Stimulated activated CD8-positive, alpha-beta memory T cell treated with anti-CD3 and anti-CD28 coated beads, Interleukin-4, amount 100 ng/mL, for 48 hours (primary cell): ENCODE results near the gene DSCAM.
"Not testable (repeated sequence)": the region's sequence is repeated elsewhere in the genome, so short reads cannot be mapped to it uniquely, and the experiment has no call there.

ENCODE experiments used
- DNase-seq: peaks from one replicate; pipeline ENCODE4 v3.0.0-alpha.2; 2020

The DSCAM gene

DNA sequence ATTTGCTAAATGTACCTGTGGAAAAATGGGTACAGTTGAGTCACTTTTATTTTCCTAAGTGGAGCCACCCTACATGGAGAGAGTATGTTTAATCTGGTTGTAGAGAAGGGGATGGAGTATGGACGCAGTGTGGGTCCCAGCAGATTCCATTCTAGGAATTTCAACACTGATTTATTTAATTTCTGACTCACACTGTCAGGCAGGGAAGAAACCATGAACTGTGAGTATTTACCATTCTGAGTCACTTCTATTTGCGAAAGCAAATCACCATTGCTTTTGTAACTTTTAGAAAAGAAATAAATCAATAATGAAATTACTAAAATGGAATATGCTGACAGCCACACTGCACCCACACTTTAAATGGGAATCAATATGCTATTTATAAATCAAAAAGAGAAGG, 339.0 kb downstream of the DSCAM start:
- DNase-seq, result no peak

DNA sequence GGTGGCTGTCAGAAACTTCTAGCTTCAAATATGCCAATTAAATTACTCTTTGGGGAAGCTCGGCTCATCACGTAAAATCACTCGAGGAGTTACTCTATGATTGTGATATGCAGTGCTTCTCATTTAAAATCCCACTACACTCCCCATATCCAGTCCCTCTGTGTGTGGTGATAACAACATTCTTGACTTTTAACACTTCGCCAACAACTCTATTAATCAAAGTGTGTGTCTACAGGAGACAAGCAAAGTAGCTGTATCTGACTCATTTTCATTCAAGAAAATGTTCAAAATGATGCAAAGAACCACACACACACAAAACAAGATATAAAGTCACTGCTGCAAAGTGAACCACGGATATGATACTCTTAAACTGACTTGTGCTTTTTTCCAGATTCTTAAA, 341.3 kb downstream of the DSCAM start:
- DNase-seq, result no peak

DNA sequence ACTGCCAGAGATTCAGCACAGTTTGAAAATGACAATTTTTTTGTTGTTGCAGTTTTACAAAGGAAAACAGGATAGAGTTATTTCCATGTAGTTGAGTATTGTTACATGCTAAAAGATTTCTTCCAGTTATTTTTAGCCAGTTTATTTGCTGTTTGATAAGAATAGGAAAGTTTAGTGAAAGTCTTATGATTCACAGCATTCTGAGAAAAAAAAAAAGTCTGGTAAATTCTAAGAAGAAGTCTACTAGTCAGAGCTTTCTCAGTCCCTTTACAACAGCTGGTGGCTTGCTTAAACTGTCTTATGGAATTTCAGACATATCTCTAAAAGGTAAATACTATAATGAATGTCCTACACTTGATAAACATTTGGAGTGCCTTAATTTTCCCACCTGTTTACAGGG, 341.7 kb downstream of the DSCAM start:
- DNase-seq, result no peak

DNA sequence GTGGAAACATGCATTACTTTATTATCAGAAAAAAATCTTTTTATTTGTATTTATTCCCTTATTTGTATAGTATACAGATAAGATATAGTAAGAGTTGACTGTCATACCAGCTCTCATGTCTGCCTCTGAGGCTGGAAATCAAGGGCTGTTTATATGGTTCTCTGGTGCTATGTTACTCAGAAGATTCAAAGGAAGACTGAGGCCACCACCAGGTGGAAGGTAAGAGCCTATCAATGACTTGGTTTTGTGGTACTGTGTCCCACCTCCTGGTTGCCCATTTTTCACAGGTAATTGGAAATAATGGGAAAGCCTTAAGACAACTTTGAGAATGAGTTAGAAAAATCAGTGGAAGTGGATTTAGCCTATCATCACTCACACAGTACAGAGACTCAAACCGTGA, 342.1 kb downstream of the DSCAM start:
- DNase-seq, result no peak

DNA sequence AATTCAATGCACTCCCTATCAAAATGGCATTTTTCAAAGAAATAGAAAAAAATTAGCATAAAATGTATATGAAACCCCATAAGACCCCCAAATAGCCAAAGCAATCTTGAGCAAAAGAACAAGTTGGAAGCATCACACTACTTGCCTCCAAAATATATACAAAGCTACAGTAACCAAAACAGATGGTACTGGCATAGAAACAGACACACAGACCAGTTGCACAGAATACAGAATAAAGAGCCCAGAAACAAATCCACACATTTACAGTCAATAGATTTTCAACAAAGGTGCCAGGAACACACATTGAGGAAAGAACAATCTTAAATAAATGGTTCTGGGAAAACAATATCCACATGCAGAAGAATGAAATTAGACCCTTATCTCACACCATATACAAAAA, 350.8 kb downstream of the DSCAM start:
- DNase-seq, result no peak

DNA sequence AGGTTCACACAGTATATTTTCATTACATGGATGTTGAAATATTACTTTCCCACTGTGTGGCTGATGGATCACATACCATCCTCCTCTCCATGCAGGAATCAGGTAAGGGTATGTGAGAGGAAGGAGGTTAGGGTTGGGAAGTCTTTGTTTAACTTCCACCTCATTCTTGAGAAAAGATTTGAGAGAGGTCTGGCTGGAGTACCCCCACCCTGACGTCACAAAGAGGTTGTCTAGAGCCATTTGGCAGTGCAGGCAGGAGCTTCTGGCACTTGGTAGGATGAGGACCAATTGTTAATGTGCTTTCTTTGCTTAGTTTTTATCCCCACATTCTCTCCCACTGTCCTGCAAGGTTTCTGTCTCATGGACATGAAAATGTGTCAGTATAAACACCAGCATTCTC, 356.6 kb downstream of the DSCAM start:
- no peak for DNase-seq

DNA sequence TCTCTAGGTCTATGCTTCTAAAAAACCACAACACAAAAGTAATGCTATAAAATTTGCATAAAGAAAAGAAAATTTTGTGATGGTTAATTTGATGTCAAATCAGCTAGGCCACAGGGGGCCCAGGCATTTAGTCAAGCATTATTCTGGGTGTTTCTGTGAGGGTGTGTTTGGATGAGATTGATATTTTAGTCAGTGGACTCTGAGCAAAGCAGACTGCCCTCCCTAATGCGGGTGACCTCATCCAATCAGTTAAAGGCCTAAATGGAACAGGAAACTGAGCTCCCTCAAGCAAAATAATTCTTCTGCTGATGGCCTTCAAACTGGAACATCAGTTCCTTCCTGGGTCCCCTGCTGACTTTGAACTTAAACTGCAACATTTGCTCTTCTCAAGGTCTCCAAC, 358.0 kb downstream of the DSCAM start:
- no peak for DNase-seq

DNA sequence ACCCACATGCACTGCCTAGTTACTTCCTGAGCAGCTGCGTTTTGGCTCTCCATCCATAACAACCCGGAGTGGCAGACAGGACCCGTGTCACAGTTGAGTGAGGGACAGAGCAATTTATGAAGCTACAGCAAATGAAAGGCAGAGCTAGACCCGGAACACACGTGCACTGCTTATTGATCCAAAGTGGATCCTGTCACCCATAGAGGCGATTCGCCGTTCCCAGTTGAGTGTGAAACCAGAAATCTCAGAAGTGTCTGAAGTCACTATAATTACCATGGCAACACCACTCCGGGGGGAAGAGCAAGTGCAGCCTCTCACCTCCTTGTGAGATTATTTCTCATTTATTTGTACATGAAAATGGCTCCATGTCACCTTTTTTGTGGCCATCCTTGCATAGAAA, 365.2 kb downstream of the DSCAM start:
- no peak for DNase-seq

DNA sequence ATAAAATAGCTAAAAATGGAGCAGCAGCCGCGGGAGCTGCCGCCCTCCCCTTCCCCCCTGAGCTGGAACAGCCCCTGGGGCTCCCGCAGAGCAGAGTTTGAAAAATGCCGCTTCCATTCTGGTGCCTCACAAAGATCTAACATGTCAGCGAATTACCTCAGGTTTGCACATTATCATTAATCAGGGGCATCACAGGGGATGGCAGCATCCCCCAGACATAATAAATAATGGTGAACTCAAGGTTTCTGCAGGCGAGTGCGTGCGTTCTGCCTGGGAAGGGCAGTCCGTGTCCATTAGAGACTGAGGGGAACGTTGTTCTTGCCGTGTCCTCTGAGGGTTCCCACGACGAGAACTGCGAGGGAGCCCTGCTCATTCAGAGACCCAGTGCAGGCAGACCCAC, 372.4 kb downstream of the DSCAM start:
- no peak for DNase-seq

DNA sequence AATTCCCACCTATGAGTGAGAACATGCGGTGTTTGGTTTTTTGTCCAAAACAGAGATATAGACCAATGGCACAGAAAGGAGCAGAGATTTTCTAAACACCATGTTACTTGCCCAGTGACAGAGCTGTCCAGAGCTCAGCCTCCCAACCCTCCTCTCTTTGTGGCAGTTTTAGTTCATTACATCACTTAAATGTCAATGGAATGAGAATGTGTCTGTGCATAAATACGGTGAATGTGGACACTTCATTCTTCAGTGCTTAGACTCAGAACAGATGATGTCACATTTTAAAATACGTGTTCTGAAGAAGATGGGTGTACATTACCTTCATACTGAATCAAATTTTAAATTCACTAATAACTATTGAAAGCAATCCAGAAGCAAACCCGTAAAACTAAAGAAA, 374.9 kb downstream of the DSCAM start:
- DNase-seq, result no peak

DNA sequence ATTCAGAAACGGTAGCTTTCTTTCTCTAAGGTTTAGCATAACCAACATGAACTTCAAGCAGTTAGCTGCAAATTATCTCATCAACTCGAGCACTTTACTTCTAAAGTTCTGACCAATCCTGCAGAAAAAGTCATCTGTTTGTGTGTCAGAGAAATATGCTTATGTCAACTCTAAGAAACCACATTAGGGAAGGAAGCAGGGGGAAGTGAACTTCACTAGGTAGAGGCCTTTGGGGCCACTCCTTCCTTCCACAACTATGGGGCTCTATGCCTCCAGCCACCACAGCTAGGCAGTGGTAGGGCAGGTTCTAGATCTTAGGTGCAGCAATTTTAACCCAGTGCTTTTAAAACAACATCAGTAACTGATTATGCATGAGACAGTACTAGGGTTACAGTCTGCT, 375.9 kb downstream of the DSCAM start:
- DNase-seq, result no peak

DNA sequence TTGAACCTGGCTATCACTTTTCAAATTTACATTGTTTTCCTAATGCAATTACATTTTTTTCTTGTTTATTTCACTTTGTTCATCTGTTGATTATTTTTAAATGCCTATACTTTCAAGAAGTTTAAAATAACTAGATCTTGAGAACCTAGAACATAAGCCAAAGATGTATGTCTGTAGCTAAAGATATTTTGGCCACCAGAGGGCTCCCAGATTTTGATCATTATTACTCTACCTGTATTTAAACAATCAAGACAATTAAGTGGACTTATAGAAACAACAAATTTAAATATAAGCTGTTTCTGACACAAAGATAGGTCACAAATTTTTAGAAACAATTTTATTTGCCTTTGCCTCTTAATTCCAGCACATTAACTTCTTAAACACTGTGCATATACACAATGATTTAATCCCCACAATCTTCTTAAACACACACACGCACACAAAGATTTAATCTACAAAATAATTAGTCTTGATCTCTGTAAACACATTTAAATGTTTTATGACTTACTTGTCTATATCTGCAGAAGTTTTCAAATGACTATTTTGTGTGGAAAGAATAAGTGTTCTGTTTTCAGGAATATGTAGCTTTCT, 380.0 kb downstream of the DSCAM start:
- DNase-seq, result no peak

DNA sequence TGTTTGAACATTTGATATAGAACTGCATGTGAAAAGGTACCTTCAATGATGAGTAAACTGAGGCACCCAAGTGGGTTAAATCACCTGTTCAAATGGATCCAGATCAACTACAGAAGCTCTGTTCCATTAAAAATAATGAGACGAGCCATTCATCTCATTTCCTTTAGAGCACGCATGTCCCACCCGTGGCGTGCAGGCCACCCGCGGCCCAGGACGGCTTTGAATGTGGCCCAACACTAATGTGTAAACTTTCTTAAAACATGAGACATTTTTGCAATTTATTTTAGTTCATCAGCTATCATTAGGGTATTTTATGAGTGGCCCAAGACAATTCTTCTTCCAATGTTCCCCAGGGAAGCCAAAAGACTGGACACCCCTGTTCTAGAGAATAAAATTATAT, 381.6 kb downstream of the DSCAM start:
- DNase-seq, result no peak

DNA sequence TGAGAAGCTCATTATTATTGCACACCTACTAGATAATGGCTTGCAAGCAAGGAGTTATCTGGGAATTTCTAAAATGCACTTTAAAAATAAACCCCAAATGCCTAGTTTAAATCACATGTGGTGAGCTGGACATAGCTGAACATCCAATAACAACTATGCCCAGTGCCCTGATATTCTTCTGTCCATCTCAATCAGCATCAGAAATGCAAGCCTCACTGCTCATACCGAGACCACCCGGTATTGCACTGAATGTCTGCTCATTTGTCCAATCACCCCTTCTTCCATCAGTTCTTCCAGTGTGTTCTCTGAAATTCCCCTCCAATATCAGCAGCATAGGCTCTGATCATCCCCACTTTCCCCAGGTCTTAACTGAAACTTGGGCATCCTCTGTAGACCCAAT, 383.8 kb downstream of the DSCAM start:
- DNase-seq, result no peak

DNA sequence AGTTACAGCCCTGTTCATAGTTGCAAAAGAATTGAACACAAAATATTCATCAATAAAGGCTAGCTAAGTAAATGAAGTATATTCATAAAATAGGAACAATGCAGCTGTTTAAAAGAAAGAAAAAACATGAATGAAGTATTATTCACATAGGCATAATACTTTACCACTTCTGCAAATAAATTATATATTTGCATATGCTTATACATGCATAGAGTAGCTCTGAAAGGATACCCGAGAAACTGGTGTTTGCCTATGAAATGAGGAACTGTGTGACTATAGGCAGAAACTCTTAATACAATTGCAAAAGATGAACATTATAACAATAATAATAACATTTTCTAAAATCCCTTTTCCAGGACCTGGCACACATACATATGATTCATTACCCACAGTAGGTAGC, 385.9 kb downstream of the DSCAM start:
- DNase-seq, result no peak

DNA sequence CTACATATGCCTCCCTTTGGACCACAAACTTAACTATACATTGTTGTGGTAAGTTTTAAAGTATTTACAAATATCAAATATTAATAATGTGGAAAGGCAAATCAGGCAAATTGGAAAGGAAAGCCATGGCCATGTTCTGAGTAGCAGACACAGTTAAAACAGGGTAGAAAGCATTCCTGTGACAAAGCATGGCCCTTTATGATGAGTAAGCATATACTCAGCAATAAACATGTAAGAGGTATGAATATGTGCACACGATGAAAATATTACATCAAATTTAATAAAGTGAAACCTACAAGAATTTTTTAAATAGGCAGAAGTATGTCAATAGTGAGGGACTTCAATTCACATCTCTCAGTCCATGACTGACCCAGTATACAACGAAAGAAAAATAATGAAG, 389.2 kb downstream of the DSCAM start:
- no peak for DNase-seq

DNA sequence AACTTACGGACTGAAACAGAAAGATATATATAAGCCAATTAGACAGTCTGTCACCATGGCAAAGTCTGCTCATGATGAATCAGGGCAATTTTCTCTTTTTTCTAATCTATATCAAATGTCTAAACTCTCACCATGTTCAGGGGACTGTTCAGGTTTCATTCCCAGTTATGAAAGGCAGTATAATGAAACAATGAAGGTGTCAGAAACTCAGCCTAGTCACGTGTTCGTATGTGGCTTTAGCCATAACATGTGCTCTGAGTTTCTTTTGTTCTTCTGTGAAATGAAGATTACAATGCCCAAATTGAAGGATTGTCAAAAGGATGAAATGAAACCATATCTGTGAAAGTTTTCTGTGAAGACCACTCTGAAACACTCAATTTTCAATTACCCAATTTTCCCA, 392.9 kb downstream of the DSCAM start:
- no peak for DNase-seq

DNA sequence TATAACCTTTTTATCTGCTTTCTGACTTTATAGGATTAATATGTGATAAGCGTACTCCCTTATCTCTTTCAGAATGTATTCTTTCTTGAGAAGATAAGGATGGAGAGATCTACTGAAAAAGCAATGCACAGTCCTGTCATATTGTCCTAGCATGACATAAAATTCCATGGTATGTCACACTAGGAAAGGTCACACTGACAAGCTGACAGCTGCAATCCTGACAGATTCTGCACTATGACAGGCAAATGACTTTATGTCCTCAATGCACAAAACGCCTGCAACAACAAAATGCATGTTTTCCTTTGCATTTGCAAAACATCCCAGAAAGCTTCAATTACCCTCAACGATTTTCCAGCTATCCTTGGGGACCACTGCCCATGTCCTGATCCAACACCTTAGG, 393.8 kb downstream of the DSCAM start:
- DNase-seq, result no peak

DNA sequence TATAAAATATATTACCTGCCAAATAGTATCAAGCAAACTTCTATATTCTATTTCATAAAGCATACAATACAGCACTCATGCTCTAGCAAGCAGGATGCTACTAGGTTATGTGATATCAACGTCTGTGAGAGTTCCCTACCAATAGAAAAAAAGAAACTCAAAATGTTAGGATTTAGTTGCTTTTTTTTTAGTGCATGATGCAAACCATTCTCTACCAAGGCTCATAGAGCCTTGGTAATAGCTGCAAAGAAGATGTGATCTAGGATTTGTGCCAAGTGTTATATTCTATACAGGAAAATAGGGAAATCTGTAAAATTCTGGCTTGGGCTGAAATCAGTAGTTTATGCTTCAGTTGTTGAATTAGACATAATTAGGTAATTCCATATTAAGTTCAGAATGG, 394.4 kb downstream of the DSCAM start:
- no peak for DNase-seq

DNA sequence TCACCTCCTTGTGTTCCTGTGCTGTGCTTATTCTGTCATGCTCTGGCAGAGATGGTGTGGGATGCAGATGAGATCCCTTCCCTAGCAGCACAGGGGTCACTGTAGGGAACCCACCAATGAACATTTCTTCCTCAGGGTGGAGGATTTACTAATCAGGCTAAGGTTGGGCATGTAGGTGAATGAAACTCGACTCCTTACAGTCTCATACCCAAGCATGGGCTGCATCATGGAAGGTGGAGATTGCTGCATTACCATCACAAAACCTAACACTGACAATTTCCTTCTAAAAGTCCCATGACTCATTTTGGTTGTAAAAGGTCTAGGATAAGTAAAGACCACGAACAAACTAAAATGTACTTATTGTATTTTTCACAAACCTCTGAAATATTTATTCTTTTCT, 399.9 kb downstream of the DSCAM start:
- no peak for DNase-seq

DNA sequence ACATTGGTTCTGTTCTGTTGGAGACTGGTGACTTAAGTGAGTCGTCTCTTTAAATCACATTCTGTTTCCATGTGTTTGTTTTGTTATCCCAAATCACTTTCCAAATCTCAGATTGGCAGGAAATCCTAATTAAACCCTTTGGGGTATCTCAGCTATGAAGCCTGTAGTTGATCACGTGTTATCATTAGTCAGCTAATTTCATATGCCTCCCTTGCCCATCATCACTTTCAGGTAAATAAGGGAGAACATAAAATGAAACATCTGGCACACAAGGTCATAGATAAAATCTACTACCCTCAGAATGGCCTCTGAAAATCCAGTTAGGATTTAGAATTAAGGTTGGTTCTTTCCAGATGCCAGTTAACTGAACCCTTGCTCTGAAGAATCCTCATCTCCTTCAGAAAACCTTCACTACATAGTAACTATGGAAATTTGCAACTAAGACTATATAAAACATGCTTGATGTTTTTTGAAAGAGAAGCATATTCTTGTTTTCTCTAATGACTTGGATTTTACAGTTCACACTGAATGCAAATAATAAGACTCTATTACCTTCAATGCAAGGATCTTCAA, 401.5 kb downstream of the DSCAM start:
- no peak for DNase-seq

DNA sequence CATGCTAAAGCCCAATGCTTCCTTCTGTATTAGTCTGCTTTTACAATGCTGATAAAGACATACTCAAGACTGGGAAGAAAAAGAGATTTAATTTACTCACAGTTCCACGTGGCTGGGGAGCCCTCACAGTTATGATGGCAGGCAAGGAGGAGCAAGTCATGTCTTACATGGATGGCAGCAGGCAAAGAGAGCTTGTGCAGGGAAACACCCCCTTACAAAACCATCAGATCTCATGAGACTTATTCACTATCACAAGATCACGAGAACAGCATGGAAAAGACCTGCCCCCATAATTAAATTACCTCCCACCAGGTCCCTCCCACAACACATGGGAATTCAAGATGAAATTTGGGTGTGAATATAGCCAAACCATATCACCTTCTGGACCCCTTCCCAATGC, 407.4 kb downstream of the DSCAM start:
- DNase-seq, result not testable (repeated sequence)

DNA sequence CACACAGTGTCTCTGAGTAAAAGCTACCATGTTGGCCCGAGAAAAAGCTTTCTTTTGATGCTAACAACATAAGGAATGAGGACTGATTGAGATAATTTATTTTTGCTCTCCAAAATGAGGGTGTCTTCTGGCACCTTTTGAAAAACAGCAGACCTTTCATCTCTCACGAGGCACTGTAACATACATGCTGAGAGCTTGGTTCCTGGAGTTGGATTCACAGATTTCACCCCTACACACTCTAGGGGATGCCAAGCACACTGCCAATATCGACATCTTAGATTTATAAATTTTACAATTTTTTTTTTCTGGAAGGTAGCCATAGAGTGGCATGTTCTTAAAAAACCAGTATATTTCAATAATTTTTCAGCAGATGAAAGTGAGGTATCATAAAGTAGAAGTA, 408.3 kb downstream of the DSCAM start:
- DNase-seq, result no peak

DNA sequence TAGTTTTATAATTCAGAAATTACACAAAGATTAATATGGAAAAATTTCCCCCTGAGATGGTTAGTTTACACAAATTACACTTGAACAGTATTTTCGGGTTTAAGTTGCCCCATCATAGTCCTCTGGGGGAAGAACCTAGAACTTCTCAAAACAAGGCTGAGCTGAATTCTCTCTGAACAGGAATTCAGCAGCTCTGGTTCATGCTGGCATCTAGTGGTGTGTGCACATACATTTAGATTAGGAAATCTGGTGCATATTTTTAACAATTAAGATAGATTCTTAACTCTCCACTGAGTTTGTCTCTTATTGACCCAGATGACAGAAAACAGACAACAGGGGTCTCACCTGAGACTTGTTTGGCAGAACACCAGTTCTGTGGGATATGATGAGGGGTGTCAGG, 410.7 kb downstream of the DSCAM start:
- DNase-seq, result no peak

DNA sequence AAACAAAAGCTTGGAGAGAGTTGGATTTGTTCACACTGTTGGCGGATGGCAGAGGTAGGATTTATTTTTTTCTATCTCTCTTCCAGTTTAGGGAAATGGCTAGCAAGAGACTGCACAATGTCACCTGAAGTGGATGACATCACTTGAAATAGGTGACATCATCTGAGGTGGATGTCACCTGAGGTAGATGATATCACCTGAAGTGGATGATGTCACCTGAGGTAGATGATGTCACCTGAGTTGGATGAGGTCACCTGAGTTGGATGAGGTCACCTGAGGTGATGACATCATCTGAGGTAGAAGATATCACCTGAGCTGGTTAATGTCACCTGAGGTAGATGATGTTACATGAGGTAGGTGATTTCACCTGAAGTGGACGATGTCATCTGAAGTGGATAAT, 413.4 kb downstream of the DSCAM start:
- DNase-seq, result no peak

DNA sequence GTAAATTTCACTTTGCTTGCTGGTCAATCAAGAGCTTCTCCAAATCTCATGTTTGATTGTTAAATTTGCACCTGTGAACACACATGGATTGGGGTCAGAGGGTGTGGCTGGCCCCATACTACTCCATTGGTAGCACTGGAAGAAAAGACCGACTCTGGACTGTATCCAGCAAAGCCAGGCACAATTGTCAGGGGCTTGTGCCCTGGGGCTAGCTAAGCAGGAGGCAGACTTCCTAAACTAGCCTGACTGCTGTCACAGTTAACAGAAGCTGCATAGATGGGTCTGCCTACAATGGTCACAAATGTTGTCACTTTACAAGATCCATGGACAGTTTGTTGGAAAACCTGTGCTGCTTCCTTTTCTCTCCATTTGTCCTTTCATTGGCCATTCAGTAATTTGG, 421.0 kb downstream of the DSCAM start:
- DNase-seq, result no peak
